Hematopoietic multipotent progenitor cell treated with erythropoietin and hydrocortisone succinate and interleukin-3 and kit ligand, for 6 days (in vitro differentiated cells): ENCODE data around the gene BCL2L11.

Source experiments
- DNase-seq: peaks from one replicate; pipeline ENCODE4 v3.0.0-alpha.2; 2015

BCL2L11 gene

DNA sequence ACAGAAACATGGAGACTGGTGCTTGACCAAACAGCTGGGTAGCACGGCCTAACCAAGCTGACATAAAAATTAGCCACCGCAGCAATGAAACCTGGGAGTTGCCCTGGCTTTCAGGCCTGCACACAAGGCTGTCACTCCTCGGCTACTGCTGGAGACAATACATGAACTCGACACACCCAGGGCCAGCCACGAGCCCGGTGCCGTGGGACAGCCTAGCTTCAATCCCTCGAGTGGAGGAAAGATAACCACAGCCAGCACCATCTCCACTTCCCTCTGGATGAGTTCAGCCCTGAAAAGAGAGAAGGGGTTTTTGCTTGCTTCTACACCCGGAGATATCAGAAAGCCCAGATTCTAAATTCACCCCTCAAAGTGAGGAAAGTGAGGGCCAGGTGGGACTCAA lies 78.0 kb downstream of the BCL2L11 start:
- no peak for DNase-seq

DNA sequence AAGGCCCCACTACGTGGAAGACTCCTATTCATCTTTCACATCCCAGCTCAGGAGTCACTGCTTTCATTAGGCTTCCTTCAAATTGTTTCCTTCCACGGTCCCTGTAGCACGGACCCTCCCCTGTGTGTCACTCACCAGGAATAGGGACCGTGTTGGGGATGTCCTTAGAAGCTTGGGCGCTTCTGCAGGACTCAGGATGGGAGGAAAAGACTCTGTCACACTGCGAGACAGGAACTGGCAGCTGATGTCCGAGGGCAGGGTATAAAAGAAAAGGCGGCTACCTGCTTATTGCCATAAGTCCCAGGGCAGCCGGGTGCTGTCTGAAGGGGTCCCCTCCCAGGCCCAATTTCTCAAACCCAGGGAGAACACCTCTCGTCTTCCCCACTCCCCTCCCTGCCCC lies 79.1 kb downstream of the BCL2L11 start:
- no peak for DNase-seq

DNA sequence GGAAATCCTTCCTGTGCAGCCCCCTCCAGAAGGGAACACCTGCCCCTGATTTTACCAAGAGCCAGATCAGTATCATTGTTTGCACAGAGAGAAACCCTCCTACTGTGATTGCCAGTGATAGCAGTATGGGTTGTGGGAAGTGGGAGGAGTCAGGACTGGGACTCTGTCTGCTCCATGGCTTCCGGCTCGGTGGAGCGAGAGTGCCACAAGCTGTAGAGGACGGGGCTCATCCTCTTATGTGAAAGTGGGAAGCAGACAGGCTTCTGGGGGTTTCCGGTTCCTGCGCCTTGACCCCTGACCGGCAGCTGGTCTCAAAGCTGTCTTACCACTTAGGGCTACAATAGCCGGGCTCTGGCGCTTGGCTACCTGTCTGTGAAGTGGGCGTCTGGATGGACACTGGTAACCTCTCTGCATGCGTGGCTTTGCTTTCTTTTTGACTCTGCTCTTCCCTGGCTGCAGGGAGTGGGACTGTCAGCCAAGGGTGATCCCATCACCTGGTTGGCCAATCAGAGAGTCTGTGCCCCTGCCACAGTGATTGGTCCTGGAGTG lies 79.7 kb downstream of the BCL2L11 start:
- no peak for DNase-seq

DNA sequence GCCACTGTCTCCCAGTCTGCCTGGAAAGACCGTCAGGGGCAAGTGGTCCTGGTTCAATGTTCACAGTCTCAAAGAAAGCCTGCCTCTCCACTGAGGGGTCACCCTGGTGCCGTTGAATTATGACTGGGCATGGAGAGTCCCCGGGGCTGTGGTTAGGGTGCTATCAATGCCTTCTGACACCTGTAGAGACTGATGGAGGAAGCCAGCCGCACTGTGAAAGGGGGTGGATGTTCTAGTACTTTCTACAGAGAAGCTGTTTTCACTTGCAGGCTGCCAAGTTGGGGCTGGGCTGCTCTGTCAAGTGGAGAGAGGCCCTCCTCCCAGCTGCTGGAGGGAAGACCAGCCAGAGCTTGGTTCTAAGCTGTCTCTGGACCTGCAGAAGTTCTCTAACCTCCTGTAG lies 80.5 kb downstream of the BCL2L11 start:
- no peak for DNase-seq

DNA sequence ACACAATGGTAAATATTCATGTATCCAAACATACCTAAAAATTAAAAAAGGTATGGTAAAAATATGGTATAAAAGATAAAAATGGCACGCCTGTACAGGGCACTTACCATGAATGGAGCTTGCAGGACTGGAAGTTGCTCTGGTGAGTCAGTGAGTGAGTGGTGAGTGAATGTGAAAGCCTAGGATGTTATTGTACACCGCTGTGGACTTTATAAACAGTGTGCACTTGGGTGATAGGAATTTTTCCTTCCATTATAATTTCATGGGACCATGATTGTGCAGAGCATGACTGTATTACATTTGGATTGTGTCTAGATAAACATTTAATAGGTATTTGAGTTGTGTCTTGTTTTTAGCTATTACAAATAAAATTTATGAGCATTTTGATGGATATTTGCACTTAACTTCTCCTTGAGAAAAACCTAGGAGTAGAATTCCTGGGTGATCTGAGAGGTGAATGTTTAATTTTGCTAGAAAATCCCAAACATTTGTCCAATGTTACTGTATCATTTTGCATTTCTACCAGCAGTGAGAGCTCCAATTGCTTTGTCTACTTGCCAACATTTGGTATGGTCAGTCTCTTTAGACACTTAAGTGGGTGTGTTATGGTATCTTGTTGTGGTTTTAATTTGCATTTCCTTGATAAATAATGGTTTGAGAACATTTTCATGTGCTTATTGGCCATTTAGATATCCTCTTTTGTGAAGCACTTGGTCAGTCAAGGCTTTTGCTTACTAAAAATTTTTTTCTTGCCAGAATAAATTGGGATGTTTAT lies 81.7 kb downstream of the BCL2L11 start:
- peak; percentile 56 for DNase-seq

DNA sequence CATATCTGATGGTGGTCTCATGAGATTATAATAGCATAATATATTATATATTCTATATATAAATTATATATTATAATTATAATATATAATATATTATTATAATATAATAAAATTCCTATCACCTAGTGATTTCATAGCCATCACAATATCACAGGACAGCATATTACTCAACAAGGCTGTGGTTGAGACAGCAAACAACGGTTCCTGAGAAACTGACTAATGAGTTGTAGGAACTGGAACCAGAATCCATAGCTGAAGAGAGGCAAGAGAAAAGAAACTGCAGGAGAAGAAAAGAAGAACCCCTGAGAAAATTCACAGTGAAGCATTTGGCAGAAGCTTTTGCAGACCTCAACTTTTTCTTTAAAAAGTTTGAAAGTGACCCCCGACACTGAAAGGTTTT lies 84.0 kb downstream of the BCL2L11 start:
- no peak for DNase-seq

DNA sequence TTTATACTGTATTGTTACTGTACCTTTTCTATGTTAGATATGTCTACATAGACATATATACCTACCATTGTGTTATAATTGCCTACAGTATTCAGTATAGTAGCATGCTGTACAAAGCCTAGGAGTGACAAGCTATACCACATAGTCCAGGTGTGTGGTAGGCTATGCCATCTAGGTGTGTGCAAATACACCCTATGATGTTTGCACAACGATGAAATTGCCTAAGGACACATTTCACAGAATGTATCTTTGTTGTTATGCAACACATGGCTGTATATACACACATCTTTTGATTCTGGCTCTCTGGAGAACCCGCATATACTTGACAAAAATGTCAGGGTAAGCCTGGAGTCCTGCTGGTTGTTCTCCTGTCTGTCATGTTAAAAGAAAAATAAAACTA lies 85.1 kb downstream of the BCL2L11 start:
- no peak for DNase-seq

DNA sequence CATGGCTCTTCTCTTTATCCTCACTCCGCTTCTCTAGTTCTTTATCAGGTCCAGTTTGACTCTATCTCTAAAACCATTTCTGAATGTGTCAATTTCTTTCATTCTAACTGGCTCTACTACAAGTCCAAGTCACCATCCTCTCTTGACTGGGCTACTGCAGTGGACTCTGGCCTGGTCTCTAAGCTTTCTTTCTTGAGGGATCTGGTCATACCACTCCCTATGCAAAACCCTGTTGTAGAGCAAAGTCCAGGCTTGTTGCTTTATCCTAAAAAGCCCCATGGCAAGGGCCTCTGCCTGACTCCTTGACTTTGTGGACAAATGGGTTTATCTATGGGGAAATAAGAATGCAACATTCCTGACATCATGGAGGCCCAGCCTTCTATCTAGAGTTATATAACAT lies 87.1 kb downstream of the BCL2L11 start:
- no peak for DNase-seq

DNA sequence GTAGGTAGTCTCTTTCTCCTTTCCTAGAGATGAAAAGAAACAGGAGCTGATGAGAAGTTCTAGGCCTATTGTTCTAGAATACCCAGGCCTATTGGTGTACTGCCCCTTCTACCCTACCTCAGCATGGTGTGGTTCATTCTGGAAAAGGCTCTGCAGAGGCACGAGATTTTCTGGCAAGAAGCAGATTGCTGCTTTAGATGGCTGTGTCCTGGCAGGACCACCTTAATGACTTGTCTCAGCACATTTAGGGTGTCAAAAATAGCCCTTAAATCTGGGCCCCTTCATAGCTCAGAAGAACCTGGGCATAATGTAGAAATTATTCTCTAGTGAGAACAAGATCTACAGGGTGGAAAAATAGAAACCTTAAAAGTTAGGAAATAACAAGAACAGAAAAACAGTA lies 87.9 kb downstream of the BCL2L11 start:
- DNase-seq: no peak

DNA sequence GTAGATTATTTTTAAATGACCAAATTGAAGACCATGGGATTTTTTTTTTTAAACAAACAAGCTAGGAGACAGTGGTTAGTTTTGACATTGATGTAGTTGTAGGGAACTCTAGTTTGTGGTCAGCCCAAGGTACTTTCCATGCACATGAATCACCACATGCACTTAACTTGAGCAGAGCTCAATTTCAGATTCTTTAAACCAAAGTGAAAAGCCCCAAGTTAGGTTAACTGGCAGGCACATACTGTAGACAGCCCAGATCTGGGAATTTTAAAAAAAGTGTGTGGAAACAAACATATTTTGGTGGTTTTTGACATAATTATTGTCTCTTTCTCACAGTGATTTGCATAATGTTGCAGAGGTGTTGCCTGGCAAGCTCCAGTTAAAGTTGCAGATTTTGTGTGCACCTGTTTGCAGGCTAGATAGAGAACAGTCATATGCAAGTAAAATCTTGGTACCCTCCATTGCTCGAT lies 88.4 kb downstream of the BCL2L11 start:
- no peak for DNase-seq

DNA sequence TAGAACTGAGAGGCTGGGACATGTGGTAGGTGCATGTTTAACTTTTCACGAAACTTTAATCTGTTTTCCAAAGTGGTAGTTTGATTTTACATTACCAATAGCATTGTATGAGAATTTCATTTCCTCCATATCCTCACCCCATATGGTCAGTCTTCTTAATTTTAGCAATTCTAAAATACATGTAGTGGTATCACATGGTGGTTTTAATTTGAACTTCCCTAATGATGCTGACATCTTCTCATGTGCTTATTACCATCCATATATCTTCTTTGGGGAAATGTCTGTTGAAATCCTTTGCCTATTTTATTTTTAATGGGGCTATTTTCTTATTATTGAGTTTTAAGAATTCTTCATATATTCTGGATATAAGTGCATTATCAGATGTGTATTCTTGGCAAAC lies 89.3 kb downstream of the BCL2L11 start:
- DNase-seq: no peak

DNA sequence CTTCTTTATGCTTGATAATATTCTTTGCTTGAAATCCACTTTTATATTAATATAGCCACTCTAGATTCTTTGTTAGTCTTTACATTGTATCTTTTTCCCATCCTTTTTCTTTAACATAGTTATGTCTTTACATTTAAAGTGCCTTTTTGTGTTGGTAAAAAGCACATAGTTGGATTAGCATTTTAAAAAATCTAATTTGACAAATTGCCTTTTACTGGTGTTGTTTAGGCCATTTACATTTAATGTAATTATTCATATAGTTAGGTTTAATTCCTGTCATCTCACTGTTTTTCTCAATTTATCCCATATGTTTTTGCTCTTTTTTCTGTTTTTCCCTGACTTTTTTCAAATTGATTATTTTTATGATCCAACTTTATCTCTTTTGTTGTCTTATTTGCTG lies 93.2 kb downstream of the BCL2L11 start:
- DNase-seq: no peak

DNA sequence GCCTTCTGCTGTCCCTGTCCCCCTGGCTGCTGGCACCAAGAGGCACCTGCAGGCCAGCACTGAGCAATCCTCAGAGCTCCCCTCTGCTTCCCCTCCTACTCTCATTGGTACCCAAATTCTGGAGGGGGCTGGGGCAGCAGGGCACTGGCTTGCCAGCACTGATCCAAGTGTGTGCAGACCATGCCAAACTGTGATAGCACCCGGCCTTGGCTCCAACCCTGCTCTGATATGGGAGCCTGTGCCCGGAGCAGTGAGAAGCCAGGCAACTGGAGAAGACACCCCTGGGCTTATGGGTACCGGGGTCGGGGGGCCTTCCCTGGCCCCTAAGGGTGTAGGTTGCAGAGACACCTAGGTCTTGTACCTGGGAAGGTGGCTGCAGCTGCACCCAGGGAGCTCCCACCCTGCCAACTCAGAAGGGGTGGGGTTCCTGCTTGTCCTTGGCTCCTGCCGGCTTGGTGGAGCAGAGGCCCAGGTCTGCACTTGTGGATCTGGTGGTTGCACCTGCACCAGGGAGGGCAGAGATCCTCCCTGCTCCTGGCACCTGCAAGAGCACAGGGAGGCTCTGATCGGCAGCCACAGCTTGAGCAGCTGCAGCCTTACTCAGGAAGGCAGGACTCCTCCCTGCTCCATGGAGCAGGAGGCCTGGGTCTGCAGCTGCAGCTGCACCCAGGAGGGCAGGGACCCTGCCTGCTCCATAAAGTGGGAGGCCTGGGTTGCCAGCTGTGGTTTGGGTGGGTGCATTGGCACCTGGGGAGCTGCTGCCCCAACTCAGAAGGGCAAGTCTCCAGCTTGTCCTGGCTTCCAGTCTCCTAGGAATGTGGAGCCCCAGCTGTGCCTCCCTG lies 96.3 kb downstream of the BCL2L11 start:
- DNase-seq: no peak
